KMS-11 (cell line): ENCODE measurements around the gene ALDOB.

Source experiments
- H2AFZ ChIP-seq: fragments of 200-600 bp; sonication (generic); 2 replicates; pipeline ENCODE4 v1.6.1; 2016; ENCODE audit warnings: antibody characterized with exemption, mixed run types, low read depth
- H3K27ac ChIP-seq: fragments of 200-600 bp; sonication (generic); 2 replicates; pipeline ENCODE4 v1.6.1; 2016; ENCODE audit warnings: mild to moderate bottlenecking, mixed run types
- H3K27me3 ChIP-seq: fragments of 200-600 bp; sonication (generic); 2 replicates; pipeline ENCODE4 v1.6.1; 2017; ENCODE audit warnings: mild to moderate bottlenecking, low read depth, mixed run types, moderate library complexity; ENCODE audit not compliant: insufficient read depth
- H3K36me3 ChIP-seq: fragments of 200-600 bp; sonication (generic); 2 replicates; pipeline ENCODE4 v1.6.1; 2017; ENCODE audit warnings: mild to moderate bottlenecking, mixed run types; ENCODE audit not compliant: insufficient read depth
- H3K4me1 ChIP-seq: fragments of 200-600 bp; sonication (generic); 2 replicates; pipeline ENCODE4 v1.6.1; 2016; ENCODE audit warnings: mild to moderate bottlenecking, low read depth, mixed run types; ENCODE audit not compliant: poor library complexity, severe bottlenecking
- H3K4me2 ChIP-seq: fragments of 200-600 bp; sonication (generic); 2 replicates; pipeline ENCODE4 v1.7.0; 2016; ENCODE audit warnings: mild to moderate bottlenecking, mixed run types
- H3K4me3 ChIP-seq: fragments of 200-600 bp; sonication (generic); IDR thresholded peaks from 2 replicates; pipeline ENCODE4 v1.6.1; 2017; ENCODE audit warnings: low read depth, low read length, mixed read lengths; ENCODE audit not compliant: insufficient read depth
- H3K79me2 ChIP-seq: fragments of 200-600 bp; sonication (generic); 2 replicates; pipeline ENCODE4 v1.6.1; 2016; ENCODE audit warnings: low read depth, mixed run types; ENCODE audit not compliant: insufficient read depth
- H3K9ac ChIP-seq: fragments of 200-600 bp; sonication (generic); 2 replicates; pipeline ENCODE4 v1.6.1; 2016; ENCODE audit warnings: mild to moderate bottlenecking, mixed run types
- H4K20me1 ChIP-seq: fragments of 200-600 bp; sonication (generic); 2 replicates; pipeline ENCODE4 v1.6.1; 2016; ENCODE audit warnings: mild to moderate bottlenecking, mixed run types; ENCODE audit not compliant: insufficient read depth
- CTCF ChIP-seq: fragments of 200-600 bp; sonication (generic); conservative IDR thresholded peaks from 2 replicates; pipeline ENCODE4 v1.6.1; 2017; ENCODE audit warnings: low read depth, mild to moderate bottlenecking, antibody characterized with exemption, low read length, moderate library complexity, mixed read lengths

The ALDOB gene

GRCh38 chr9:101446732-101447131 is 11.2 kb upstream of the ALDOB start:
- H3K27ac ChIP-seq = no peak overlapping the region
- no peak overlapping the region for H2AFZ ChIP-seq
- no peak for TF ChIP-seq CTCF
- no peak overlapping the region for H3K4me3 ChIP-seq
- H3K36me3 ChIP-seq = no peaks in the 10 kb centered on the region
- H3K4me2 ChIP-seq = no peak overlapping the region
- no peaks in the 10 kb centered on the region for H3K27me3 ChIP-seq
- H3K4me1 ChIP-seq = peaks cover 13% of the 10 kb centered on the region
- H3K9ac ChIP-seq = no peak overlapping the region
- no peaks in the 10 kb centered on the region for H3K79me2 ChIP-seq
- no peaks in the 10 kb centered on the region for H4K20me1 ChIP-seq

GRCh38 chr9:101445353-101446029 is 9.9 kb upstream of the ALDOB start:
- Histone ChIP-seq H3K79me2 (no peaks in the 10 kb centered on the region), H3K4me3 (no peak overlapping the region), H3K27ac (no peak overlapping the region)

GRCh38 chr9:101443364-101443771 is 7.8 kb upstream of the ALDOB start:
- Histone ChIP-seq H3K4me1 (peaks cover 8% of the 10 kb centered on the region), H3K36me3 (no peaks in the 10 kb centered on the region), H4K20me1 (no peaks in the 10 kb centered on the region), H3K27me3 (no peaks in the 10 kb centered on the region), H3K27ac (no peak overlapping the region), H3K4me2 (no peak overlapping the region), H3K9ac (no peak overlapping the region), H3K4me3 (no peak overlapping the region), H3K79me2 (no peaks in the 10 kb centered on the region), H2AFZ (no peak overlapping the region)
- no peak for TF ChIP-seq CTCF

More at GRCh38 chr9:101445353-101446029, 9.9 kb upstream of the ALDOB start:
- no peaks in the 10 kb centered on the region for H4K20me1 ChIP-seq
- no peak for TF ChIP-seq CTCF
- H3K4me1 ChIP-seq = peaks cover 13% of the 10 kb centered on the region
- H3K9ac ChIP-seq = no peak overlapping the region
- no peaks in the 10 kb centered on the region for H3K36me3 ChIP-seq
- H3K4me2 ChIP-seq = peak overlapping the region; percentile 46; the same call in 1 of the 2 replicates
- H3K27me3 ChIP-seq = no peaks in the 10 kb centered on the region
- H2AFZ ChIP-seq = peak overlapping the region; percentile 14; the same call in 1 of the 2 replicates

GRCh38 chr9:101442736-101443135 is 7.2 kb upstream of the ALDOB start:
- TF ChIP-seq CTCF = no peak
- no peaks in the 10 kb centered on the region for H3K36me3 ChIP-seq
- no peaks in the 10 kb centered on the region for H4K20me1 ChIP-seq
- no peak overlapping the region for H3K9ac ChIP-seq
- peaks cover 9% of the 10 kb centered on the region for H3K4me1 ChIP-seq
- H3K4me2 ChIP-seq = no peak overlapping the region
- no peaks in the 10 kb centered on the region for H3K79me2 ChIP-seq
- H3K4me3 ChIP-seq = no peak overlapping the region
- H2AFZ ChIP-seq = no peak overlapping the region
- H3K27me3 ChIP-seq = no peaks in the 10 kb centered on the region
- H3K27ac ChIP-seq = no peak overlapping the region
